ENCODE measurements around the gene TRIM16. TPM values are rescaled to one million over a fixed set of nuclear protein-coding genes. Genes with fewer than 3 reads are reported as not detected.
"Not testable (repeated sequence)": the region's sequence is repeated elsewhere in the genome, so short reads cannot be mapped to it uniquely, and the experiment has no call there.

Gene TRIM16
- total and polyA plus RNA-seq, 9 of the 15 experiments (the other 6 are each of a cell fraction or from before 2014, with no cell fraction given), result 3.5 to 9.2 (median 8.2) TPM

- H3K9me3 ChIP-seq (replicated peaks; ENCODE audit: control insufficient read depth, insufficient read depth, low read depth, low read length); H3K27me3 ChIP-seq (ENCODE audit: control insufficient read depth in 2 of 2, insufficient read depth in 2 of 2, low read length in 2 of 2); intact Hi-C loops (cut with micrococcal nuclease); CTCF ChIA-PET (ENCODE audit: low intra/inter-chr PET ratio); H3K9me1 ChIP-seq (ENCODE audit: control insufficient read depth, insufficient read depth, low read length); H3K4me3 ChIP-seq; in situ Hi-C loops (cut with MboI); H3K4me1 ChIP-seq (replicated peaks in 1 of 2; ENCODE audit: control insufficient read depth in 2 of 2, insufficient read depth in 2 of 2, low read length in 2 of 2); H3K27ac ChIP-seq (ENCODE audit: extremely low read depth, low read depth, low read length); H3K4me2 ChIP-seq (ENCODE audit: insufficient read depth, low read length); BruUV-seq (replicated peaks); FAIRE-seq; H4K20me1 ChIP-seq (replicated peaks; ENCODE audit: control insufficient read depth, insufficient read depth, low read length); H3K9ac ChIP-seq (ENCODE audit: insufficient read depth in 1 of 2, low read depth in 2 of 2, low read length in 2 of 2); H3K36me3 ChIP-seq (ENCODE audit: control insufficient read depth, insufficient read depth, low read length); H3K79me2 ChIP-seq (ENCODE audit: control insufficient read depth, insufficient read depth, low read length); H2AFZ ChIP-seq (ENCODE audit: low read depth, low read length); POLR2A ChIA-PET; DNase-seq (ENCODE audit: extremely low read depth in 1 of 4, low spot score in 3 of 4); ATAC-seq: not testable (repeated sequence)
- WGBS (ENCODE audit: insufficient coverage, low coverage, missing lambda C conversion rate), result 73% methylated on average over 5 of the region's 7 CpGs
Measured at GRCh38 chr17:15629991-15630390, 54.1 kb downstream of the TRIM16 start.

GRCh38 chr17:15623661-15624209 is 60.4 kb downstream of the TRIM16 start:
- H3K4me2 ChIP-seq (ENCODE audit: insufficient read depth, low read length); POLR2A ChIA-PET; H3K4me3 ChIP-seq; intact Hi-C loops (cut with micrococcal nuclease); H3K9me1 ChIP-seq (ENCODE audit: control insufficient read depth, insufficient read depth, low read length); H4K20me1 ChIP-seq (replicated peaks; ENCODE audit: control insufficient read depth, insufficient read depth, low read length); ATAC-seq; in situ Hi-C loops (cut with MboI); H3K27me3 ChIP-seq (ENCODE audit: control insufficient read depth in 2 of 2, insufficient read depth in 2 of 2, low read length in 2 of 2); FAIRE-seq; H3K27ac ChIP-seq (ENCODE audit: extremely low read depth, low read depth, low read length); H3K9me3 ChIP-seq (replicated peaks; ENCODE audit: control insufficient read depth, insufficient read depth, low read depth, low read length); H3K9ac ChIP-seq (ENCODE audit: insufficient read depth in 1 of 2, low read depth in 2 of 2, low read length in 2 of 2); H2AFZ ChIP-seq (ENCODE audit: low read depth, low read length); DNase-seq (ENCODE audit: extremely low read depth in 1 of 4, low spot score in 3 of 4); H3K79me2 ChIP-seq (ENCODE audit: control insufficient read depth, insufficient read depth, low read length); BruUV-seq (replicated peaks); H3K4me1 ChIP-seq (replicated peaks in 1 of 2; ENCODE audit: control insufficient read depth in 2 of 2, insufficient read depth in 2 of 2, low read length in 2 of 2); CTCF ChIA-PET (ENCODE audit: low intra/inter-chr PET ratio); H3K36me3 ChIP-seq (ENCODE audit: control insufficient read depth, insufficient read depth, low read length): not testable (repeated sequence)
- 33% methylated on average over 3 of the region's 3 CpGs for WGBS (ENCODE audit: insufficient coverage, low coverage, missing lambda C conversion rate)

- 39% methylated on average over 3 of the region's 4 CpGs for WGBS (ENCODE audit: insufficient coverage, low coverage, missing lambda C conversion rate)
- H3K79me2 ChIP-seq (ENCODE audit: control insufficient read depth, insufficient read depth, low read length); H3K4me3 ChIP-seq; DNase-seq (ENCODE audit: extremely low read depth in 1 of 4, low spot score in 3 of 4); ATAC-seq; H3K9me1 ChIP-seq (ENCODE audit: control insufficient read depth, insufficient read depth, low read length); H3K27me3 ChIP-seq (ENCODE audit: control insufficient read depth in 2 of 2, insufficient read depth in 2 of 2, low read length in 2 of 2); FAIRE-seq; BruUV-seq (replicated peaks); H3K27ac ChIP-seq (ENCODE audit: extremely low read depth, low read depth, low read length); H3K9ac ChIP-seq (ENCODE audit: insufficient read depth in 1 of 2, low read depth in 2 of 2, low read length in 2 of 2); POLR2A ChIA-PET; H3K9me3 ChIP-seq (replicated peaks; ENCODE audit: control insufficient read depth, insufficient read depth, low read depth, low read length); H4K20me1 ChIP-seq (replicated peaks; ENCODE audit: control insufficient read depth, insufficient read depth, low read length); H3K36me3 ChIP-seq (ENCODE audit: control insufficient read depth, insufficient read depth, low read length); H2AFZ ChIP-seq (ENCODE audit: low read depth, low read length); H3K4me1 ChIP-seq (replicated peaks in 1 of 2; ENCODE audit: control insufficient read depth in 2 of 2, insufficient read depth in 2 of 2, low read length in 2 of 2); intact Hi-C loops (cut with micrococcal nuclease); H3K4me2 ChIP-seq (ENCODE audit: insufficient read depth, low read length); CTCF ChIA-PET (ENCODE audit: low intra/inter-chr PET ratio); in situ Hi-C loops (cut with MboI): not testable (repeated sequence)
Measured at GRCh38 chr17:15623255-15623654, 60.9 kb downstream of the TRIM16 start.

GRCh38 chr17:15622124-15622523 is 62.0 kb downstream of the TRIM16 start:
- H4K20me1 ChIP-seq (replicated peaks; ENCODE audit: control insufficient read depth, insufficient read depth, low read length); H3K4me3 ChIP-seq; H3K27me3 ChIP-seq (ENCODE audit: control insufficient read depth in 2 of 2, insufficient read depth in 2 of 2, low read length in 2 of 2); H3K9me1 ChIP-seq (ENCODE audit: control insufficient read depth, insufficient read depth, low read length); in situ Hi-C loops (cut with MboI); H2AFZ ChIP-seq (ENCODE audit: low read depth, low read length); H3K4me2 ChIP-seq (ENCODE audit: insufficient read depth, low read length); H3K27ac ChIP-seq (ENCODE audit: extremely low read depth, low read depth, low read length); CTCF ChIA-PET (ENCODE audit: low intra/inter-chr PET ratio); intact Hi-C loops (cut with micrococcal nuclease); POLR2A ChIA-PET; H3K9me3 ChIP-seq (replicated peaks; ENCODE audit: control insufficient read depth, insufficient read depth, low read depth, low read length); FAIRE-seq; BruUV-seq (replicated peaks); H3K9ac ChIP-seq (ENCODE audit: insufficient read depth in 1 of 2, low read depth in 2 of 2, low read length in 2 of 2); H3K79me2 ChIP-seq (ENCODE audit: control insufficient read depth, insufficient read depth, low read length); DNase-seq (ENCODE audit: extremely low read depth in 1 of 4, low spot score in 3 of 4); H3K36me3 ChIP-seq (ENCODE audit: control insufficient read depth, insufficient read depth, low read length); H3K4me1 ChIP-seq (replicated peaks in 1 of 2; ENCODE audit: control insufficient read depth in 2 of 2, insufficient read depth in 2 of 2, low read length in 2 of 2): not testable (repeated sequence)
- WGBS (ENCODE audit: insufficient coverage, low coverage, missing lambda C conversion rate), result 37% methylated on average over 3 of the region's 8 CpGs
- peak; percentile 65 for ATAC-seq

Measured in K562 (cell line).